A549 (cell line): ENCODE measurements around the gene ROPN1B.

Source experiments
- CTCF ChIP-seq: fragments of >200 bp; sonication (Bioruptor Twin); formaldehyde crosslinking; IDR thresholded peaks from 3 replicates; pipeline ENCODE4 v1.5.1; 2016
- EHMT2 ChIP-seq: fragments of 200-600 bp; sonication (generic); IDR thresholded peaks from 2 replicates; pipeline ENCODE4 v1.6.1; 2016; ENCODE audit warnings: antibody characterized with exemption, low read depth, mild to moderate bottlenecking, moderate library complexity
- JUN ChIP-seq, 2 experiments: fragments of >200 bp; sonication (Bioruptor Twin); formaldehyde crosslinking; IDR thresholded peaks; 2 replicates in 1 of 2; 3 replicates in 1 of 2; pipeline ENCODE4 v1.6.1; 2016 to 2017
- KDM5A ChIP-seq: fragments of 200-600 bp; sonication (generic); IDR thresholded peaks from 2 replicates; pipeline ENCODE4 v1.6.1; 2016; ENCODE audit warnings: antibody characterized with exemption, mild to moderate bottlenecking
- PHF8 ChIP-seq: fragments of 200-600 bp; sonication (generic); IDR thresholded peaks from 2 replicates; pipeline ENCODE4 v1.6.1; 2016; ENCODE audit warnings: low read depth, mild to moderate bottlenecking, antibody characterized with exemption, moderate library complexity, borderline replicate concordance
- POLR2A ChIP-seq: IDR thresholded peaks from 2 replicates; pipeline ENCODE4 v1.6.1; 2012; ENCODE audit warnings: mild to moderate bottlenecking, low read length
- SMC3 ChIP-seq: fragments of >200 bp; sonication (Bioruptor Twin); formaldehyde crosslinking; IDR thresholded peaks from 3 replicates; pipeline ENCODE4 v1.6.1; 2018; ENCODE audit warnings: inconsistent platforms
- SREBF2 ChIP-seq: fragments of 450-650 bp; IDR thresholded peaks from 2 replicates; pipeline ENCODE4 v1.6.1; 2014; ENCODE audit warnings: mild to moderate bottlenecking, moderate library complexity

GRCh38 chr3:126022741-126023359 lies 53.9 kb downstream of the ROPN1B start:
- no peak for TF ChIP-seq SMC3
- TF ChIP-seq CTCF: no peak
- TF ChIP-seq EHMT2: no peak
- TF ChIP-seq JUN (IDR thresholded peaks at IDR 0.05): no peak
- TF ChIP-seq KDM5A: no peak
- no peak for TF ChIP-seq POLR2A
- TF ChIP-seq SREBF2: no peak
- TF ChIP-seq PHF8: no peak
